H9 (cell line): Measurements from ENCODE around the gene B9D2. TPM values are rescaled to one million over a fixed set of nuclear protein-coding genes. Genes with fewer than 3 reads are reported as not detected.
A peak's percentile ranks its signal among the peaks of the same experiment; 100 is the strongest.

Experiments
- DNase-seq: peaks from one replicate; pipeline ENCODE4 v3.0.0-alpha.2; 2017
- H2AFZ ChIP-seq: one replicate; pipeline ENCODE4 v1.6.1; 2013; ENCODE audit warnings: mild to moderate bottlenecking, low read length, control low read depth, moderate library complexity
- H2AK5ac ChIP-seq: 2 replicates; pipeline ENCODE4 v1.6.1; 2013; ENCODE audit warnings: low read length, control low read depth, mixed read lengths; ENCODE audit not compliant: insufficient read length
- H2BK120ac ChIP-seq: one replicate; pipeline ENCODE4 v1.6.1; 2013; ENCODE audit warnings: low read depth, mild to moderate bottlenecking, low read length, control low read depth, inconsistent platforms; ENCODE audit not compliant: poor library complexity, severe bottlenecking
- H2BK12ac ChIP-seq: 2 replicates; pipeline ENCODE4 v1.6.1; 2013; ENCODE audit warnings: low read length, control low read depth, mixed read lengths, low read depth; ENCODE audit not compliant: insufficient read length
- H2BK15ac ChIP-seq: 2 replicates; pipeline ENCODE4 v1.6.1; 2013; ENCODE audit warnings: low read depth, low read length, control low read depth
- H2BK20ac ChIP-seq: one replicate; pipeline ENCODE4 v1.6.1; 2013; ENCODE audit warnings: low read depth, mild to moderate bottlenecking, low read length, control low read depth, inconsistent platforms; ENCODE audit not compliant: poor library complexity, severe bottlenecking
- H2BK5ac ChIP-seq: 2 replicates; pipeline ENCODE4 v1.6.1; 2013; ENCODE audit warnings: low read length, control low read depth, mixed read lengths; ENCODE audit not compliant: insufficient read length
- H3K14ac ChIP-seq: 2 replicates; pipeline ENCODE4 v1.6.1; 2013; ENCODE audit warnings: low read length, control low read depth; ENCODE audit not compliant: insufficient read depth
- H3K18ac ChIP-seq: 2 replicates; pipeline ENCODE4 v1.6.1; 2013; ENCODE audit warnings: low read depth, mild to moderate bottlenecking, mixed read lengths, low read length, control low read depth; ENCODE audit not compliant: insufficient read length
- H3K23ac ChIP-seq: 2 replicates; pipeline ENCODE4 v1.6.1; 2013; ENCODE audit warnings: low read length, control low read depth, mixed read lengths, low read depth; ENCODE audit not compliant: insufficient read length
- H3K23me2 ChIP-seq: 2 replicates; pipeline ENCODE4 v1.6.1; 2013; ENCODE audit warnings: low read depth, mild to moderate bottlenecking, mixed read lengths, low read length, control low read depth; ENCODE audit not compliant: insufficient read length, poor library complexity, severe bottlenecking
- H3K27ac ChIP-seq: 2 replicates; pipeline ENCODE4 v1.5.1; 2013; ENCODE audit warnings: low read length, control low read depth, mixed read lengths, low read depth; ENCODE audit not compliant: insufficient read length
- H3K27me3 ChIP-seq: 2 replicates; pipeline ENCODE4 v1.6.1; 2013; ENCODE audit warnings: low read length, control low read depth, inconsistent platforms; ENCODE audit not compliant: insufficient read depth
- H3K4ac ChIP-seq: 2 replicates; pipeline ENCODE4 v1.6.1; 2013; ENCODE audit warnings: low read depth, mild to moderate bottlenecking, control low read depth, inconsistent platforms, low read length, moderate library complexity
- H3K4me1 ChIP-seq: 2 replicates; pipeline ENCODE4 v1.6.1; 2013; ENCODE audit warnings: low read length, control low read depth, inconsistent platforms; ENCODE audit not compliant: insufficient read depth
- H3K4me2 ChIP-seq: 2 replicates; pipeline ENCODE4 v1.6.1; 2013; ENCODE audit warnings: low read length, control low read depth, mixed read lengths; ENCODE audit not compliant: insufficient read length, insufficient read depth
- H3K56ac ChIP-seq: 2 replicates; pipeline ENCODE4 v1.6.1; 2013; ENCODE audit warnings: low read depth, mild to moderate bottlenecking, mixed read lengths, low read length, control low read depth; ENCODE audit not compliant: insufficient read length
- H3K79me1 ChIP-seq: 2 replicates; pipeline ENCODE4 v1.6.1; 2013; ENCODE audit warnings: low read depth, mild to moderate bottlenecking, moderate library complexity, low read length, control low read depth, inconsistent platforms; ENCODE audit not compliant: insufficient read depth, poor library complexity, severe bottlenecking
- H3K79me2 ChIP-seq: 2 replicates; pipeline ENCODE4 v1.6.1; 2013; ENCODE audit warnings: low read length, control low read depth, inconsistent platforms; ENCODE audit not compliant: insufficient read depth
- H3K9ac ChIP-seq: 2 replicates; pipeline ENCODE4 v1.6.1; 2013; ENCODE audit warnings: low read length, control low read depth, mixed read lengths; ENCODE audit not compliant: insufficient read length; ENCODE audit errors: extremely low read depth
- H3K9me3 ChIP-seq: one replicate; pipeline ENCODE4 v1.6.1; 2013; ENCODE audit warnings: low read depth, low read length, inconsistent platforms; ENCODE audit not compliant: control insufficient read depth
- H3T11ph ChIP-seq: one replicate; pipeline ENCODE4 v1.6.1; 2013; ENCODE audit warnings: mild to moderate bottlenecking, low read length, control low read depth, inconsistent platforms
- H4K20me1 ChIP-seq: one replicate; pipeline ENCODE4 v1.6.1; 2013; ENCODE audit not compliant: control insufficient read depth, insufficient read length, insufficient read depth
- H4K5ac ChIP-seq: 2 replicates; pipeline ENCODE4 v1.6.1; 2013; ENCODE audit warnings: low read depth, mild to moderate bottlenecking, mixed read lengths, low read length, control low read depth; ENCODE audit not compliant: insufficient read length
- H4K8ac ChIP-seq: replicated peaks from 2 replicates; pipeline ENCODE4 v1.6.1; 2013; ENCODE audit warnings: low read length, control low read depth, mixed read lengths, low read depth; ENCODE audit not compliant: insufficient read length
- H4K91ac ChIP-seq: 2 replicates; pipeline ENCODE4 v1.6.1; 2013; ENCODE audit warnings: low read depth, mild to moderate bottlenecking, moderate library complexity, mixed read lengths, low read length, control low read depth; ENCODE audit not compliant: insufficient read length
- H3K27ac Mint-ChIP-seq, 3 experiments: 2 replicates in 2 of 3; 3 replicates in 1 of 3; pipeline ENCODE4 v1.8.0; 2020 to 2021; ENCODE audit warnings: mixed read lengths in 3 of 3, mild to moderate bottlenecking in 1 of 3, moderate library complexity in 1 of 3
- H3K27me3 Mint-ChIP-seq: 2 replicates; pipeline ENCODE4 v1.8.0; 2021; ENCODE audit warnings: low read depth, mild to moderate bottlenecking, moderate library complexity, mixed read lengths
- H3K36me3 Mint-ChIP-seq, 3 experiments: 2 replicates in 2 of 3; 3 replicates in 1 of 3; pipeline ENCODE4 v1.8.0; 2020 to 2021; ENCODE audit warnings: low read depth in 3 of 3, mixed read lengths in 3 of 3; ENCODE audit not compliant: insufficient read depth in 1 of 3
- H3K4me1 Mint-ChIP-seq, 2 experiments: 2 replicates each; pipeline ENCODE4 v1.8.0; 2020; ENCODE audit warnings: mixed read lengths in 2 of 2
- H3K4me3 Mint-ChIP-seq, 2 experiments: 2 replicates in 1 of 2; 3 replicates in 1 of 2; pipeline ENCODE4 v1.8.0; 2020 to 2021; ENCODE audit warnings: mild to moderate bottlenecking in 2 of 2, mixed read lengths in 2 of 2, moderate library complexity in 1 of 2
- H3K9me3 Mint-ChIP-seq, 2 experiments: 2 replicates in 1 of 2; 3 replicates in 1 of 2; pipeline ENCODE4 v1.8.0; 2020; ENCODE audit warnings: mild to moderate bottlenecking in 2 of 2, mixed read lengths in 2 of 2, moderate library complexity in 1 of 2
- WGBS: extraction: QIAGEN DNeasy Blood & Tissue Kit; methylation state at CpG from one replicate; pipeline ENCODE4 v1.1.7; 2013; ENCODE audit warnings: missing lambda C conversion rate, low lambda C conversion rate, mixed read lengths; ENCODE audit not compliant: insufficient read length; ENCODE audit errors: extremely low coverage; 5-methylcytosine and 5-hydroxymethylcytosine counted together
- total RNA-seq: library from RNA; stranded (reverse); gene quantifications from 2 replicates; pipeline ENCODE4 v1.2.1, GENCODE V29; 2021
- TF ChIP-seq, protein P1 (sequence below): fragments of 200-600 bp; sonication (generic); conservative IDR thresholded peaks from 3 replicates; pipeline ENCODE4 v1.8.0; 2021; ENCODE audit warnings: antibody characterized with exemption, mild to moderate bottlenecking

The B9D2 gene
- total RNA-seq, 1 experiment from 2014 or later: 4.8 TPM

DNA sequence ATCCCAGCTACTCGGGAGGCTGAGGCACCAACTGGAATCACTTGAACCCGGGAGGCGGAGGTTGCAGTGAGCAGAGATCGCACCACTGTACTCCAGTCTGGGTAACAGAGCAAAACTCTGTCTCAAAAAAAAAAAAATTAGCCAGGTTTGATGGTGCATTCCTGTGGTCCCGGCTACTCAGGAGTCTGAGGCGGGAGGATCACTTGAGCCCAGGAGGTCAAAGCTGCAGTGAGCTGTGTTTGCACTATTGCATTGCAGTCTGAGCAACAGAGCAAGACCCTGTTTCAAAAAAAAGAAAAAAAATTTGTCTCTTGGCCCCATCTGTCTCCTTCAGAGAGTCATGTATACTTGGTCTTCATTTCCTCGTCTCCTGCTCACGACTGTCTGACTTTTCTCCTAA is 52.3 kb downstream of the B9D2 start:
- Mint-ChIP-seq H3K27me3 (peaks cover 1% of the 10 kb centered on the region; the same call in 1 of the 2 replicates), H3K9me3 (peaks cover 0 to 3% of the 10 kb centered on the region in 2 experiments; a peak in 1 of 5 replicates), H3K36me3 (peaks cover 20 to 50% (median 49%) of the 10 kb centered on the region in 3 experiments), H3K27ac (peak overlapping the region in 1 of 3 experiments; percentile 6; a peak in 1 of 7 replicates), H3K4me3 (peak overlapping the region; percentile 19 to 92; a peak in 3 of 5 replicates), H3K4me1 (peaks cover 20 to 33% of the 10 kb centered on the region in 2 experiments)
- no peak overlapping the region for H4K5ac ChIP-seq
- no peak overlapping the region for H2BK5ac ChIP-seq
- H3K27me3 ChIP-seq: no peaks in the 10 kb centered on the region
- no peak overlapping the region for H4K91ac ChIP-seq
- no peak overlapping the region for H4K8ac ChIP-seq
- H3K4me1 ChIP-seq: no peaks in the 10 kb centered on the region
- H2BK120ac ChIP-seq: no peak overlapping the region
- WGBS: no CpG with 5 or more reads among the region's 8 CpGs
- TF ChIP-seq, protein P1, sequence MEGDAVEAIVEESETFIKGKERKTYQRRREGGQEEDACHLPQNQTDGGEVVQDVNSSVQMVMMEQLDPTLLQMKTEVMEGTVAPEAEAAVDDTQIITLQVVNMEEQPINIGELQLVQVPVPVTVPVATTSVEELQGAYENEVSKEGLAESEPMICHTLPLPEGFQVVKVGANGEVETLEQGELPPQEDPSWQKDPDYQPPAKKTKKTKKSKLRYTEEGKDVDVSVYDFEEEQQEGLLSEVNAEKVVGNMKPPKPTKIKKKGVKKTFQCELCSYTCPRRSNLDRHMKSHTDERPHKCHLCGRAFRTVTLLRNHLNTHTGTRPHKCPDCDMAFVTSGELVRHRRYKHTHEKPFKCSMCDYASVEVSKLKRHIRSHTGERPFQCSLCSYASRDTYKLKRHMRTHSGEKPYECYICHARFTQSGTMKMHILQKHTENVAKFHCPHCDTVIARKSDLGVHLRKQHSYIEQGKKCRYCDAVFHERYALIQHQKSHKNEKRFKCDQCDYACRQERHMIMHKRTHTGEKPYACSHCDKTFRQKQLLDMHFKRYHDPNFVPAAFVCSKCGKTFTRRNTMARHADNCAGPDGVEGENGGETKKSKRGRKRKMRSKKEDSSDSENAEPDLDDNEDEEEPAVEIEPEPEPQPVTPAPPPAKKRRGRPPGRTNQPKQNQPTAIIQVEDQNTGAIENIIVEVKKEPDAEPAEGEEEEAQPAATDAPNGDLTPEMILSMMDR: no peak
- no peak overlapping the region for H3K27ac ChIP-seq
- no peak overlapping the region for H3K18ac ChIP-seq
- no peak overlapping the region for H3K23ac ChIP-seq
- no peak overlapping the region for H2AFZ ChIP-seq
- H3K4me2 ChIP-seq: no peak overlapping the region
- no peak overlapping the region for H3K4ac ChIP-seq
- peaks cover 12% of the 10 kb centered on the region for H3K23me2 ChIP-seq
- no peak overlapping the region for H2BK15ac ChIP-seq
- H2BK12ac ChIP-seq: no peak overlapping the region
- H3T11ph ChIP-seq: no peak overlapping the region
- no peak for DNase-seq
- no peak overlapping the region for H2BK20ac ChIP-seq
- no peaks in the 10 kb centered on the region for H3K9me3 ChIP-seq
- no peaks in the 10 kb centered on the region for H3K79me1 ChIP-seq
- H3K9ac ChIP-seq: no peak overlapping the region
- no peak overlapping the region for H2AK5ac ChIP-seq
- H3K14ac ChIP-seq: no peak overlapping the region
- no peak overlapping the region for H3K56ac ChIP-seq
- peaks cover 2% of the 10 kb centered on the region for H4K20me1 ChIP-seq
- no peaks in the 10 kb centered on the region for H3K79me2 ChIP-seq
